GM18861 (cell line): ENCODE results near the gene SNX25.
"Not testable (repeated sequence)": the region's sequence is repeated elsewhere in the genome, so short reads cannot be mapped to it uniquely, and the experiment has no call there.

ENCODE experiments used
- ATAC-seq: cut with Tn5 transposase; IDR thresholded peaks from one replicate; pipeline ENCODE4 v1.9.1; 2021; ENCODE audit not compliant: unreplicated experiment

Gene SNX25

GRCh38 chr4:185339941-185340340 lies 130.5 kb downstream of the SNX25 start:
- no peak for ATAC-seq

DNA sequence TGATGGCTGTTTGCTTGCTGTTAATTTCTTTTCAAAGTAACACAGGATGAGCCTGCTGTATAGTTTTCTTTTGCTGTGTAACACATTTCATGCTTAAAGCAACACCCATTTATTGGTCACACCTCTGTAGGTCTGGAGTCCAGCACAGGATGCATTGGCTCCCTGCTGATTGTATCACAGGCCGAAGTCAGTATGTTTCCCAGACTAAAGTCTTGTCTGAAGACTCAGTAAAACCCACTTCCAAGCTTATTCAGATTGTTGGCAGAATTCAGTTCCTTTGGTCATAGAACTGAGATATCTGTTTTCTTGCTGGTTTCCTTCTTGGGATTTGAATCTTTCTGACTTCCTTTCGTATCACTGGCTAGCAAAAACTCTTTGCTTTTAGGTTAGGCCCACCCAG lies 132.0 kb downstream of the SNX25 start:
- no peak for ATAC-seq

GRCh38 chr4:185341841-185342240 lies 132.4 kb downstream of the SNX25 start:
- ATAC-seq = peak; percentile 35

GRCh38 chr4:185343726-185344581 lies 134.6 kb downstream of the SNX25 start:
- ATAC-seq = no peak

- ATAC-seq = peak; percentile 62
Measured at GRCh38 chr4:185344743-185345538, 135.5 kb downstream of the SNX25 start.

GRCh38 chr4:185346975-185347601 lies 137.7 kb downstream of the SNX25 start:
- ATAC-seq = no peak

DNA sequence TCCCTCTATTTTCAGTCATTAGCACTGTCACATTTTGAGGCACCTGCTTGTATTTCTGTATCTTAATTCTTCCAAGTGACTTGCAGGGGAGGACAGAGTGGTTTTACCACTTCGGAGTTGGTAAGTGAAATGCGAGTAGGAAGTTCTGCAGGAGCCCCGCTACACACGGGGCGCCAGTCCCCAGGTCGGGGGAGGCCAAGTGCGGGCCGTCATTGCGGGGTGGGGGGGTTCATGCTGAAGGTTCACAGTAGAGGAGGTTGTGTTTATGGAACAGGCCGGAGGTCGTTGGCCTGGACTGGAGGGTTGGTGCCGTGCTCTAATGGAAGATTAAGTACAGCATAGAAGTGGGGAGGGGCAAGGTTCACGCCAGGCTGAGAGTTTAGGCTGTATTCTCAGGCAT lies 142.3 kb downstream of the SNX25 start:
- ATAC-seq = no peak

GRCh38 chr4:185352202-185352601 lies 142.8 kb downstream of the SNX25 start:
- no peak for ATAC-seq

DNA sequence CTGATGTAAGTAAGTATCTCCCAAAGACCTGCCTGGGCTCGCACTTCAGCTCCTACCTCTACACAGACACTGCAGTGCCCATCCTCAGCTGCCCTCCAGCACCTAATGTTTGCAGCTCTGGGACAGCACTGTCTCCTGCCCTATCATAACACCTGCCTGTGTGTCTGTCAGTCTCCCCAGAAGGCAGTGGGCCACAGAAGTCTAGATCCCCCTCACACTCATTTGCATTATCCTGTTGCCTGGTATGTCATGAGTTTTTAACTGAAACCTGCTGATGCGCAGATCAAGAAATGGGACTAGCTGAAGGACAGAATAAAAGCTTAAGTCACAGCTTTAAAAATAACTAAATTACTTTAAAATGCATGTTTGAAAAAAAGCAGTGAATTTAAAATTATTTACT lies 143.3 kb downstream of the SNX25 start:
- no peak for ATAC-seq

DNA sequence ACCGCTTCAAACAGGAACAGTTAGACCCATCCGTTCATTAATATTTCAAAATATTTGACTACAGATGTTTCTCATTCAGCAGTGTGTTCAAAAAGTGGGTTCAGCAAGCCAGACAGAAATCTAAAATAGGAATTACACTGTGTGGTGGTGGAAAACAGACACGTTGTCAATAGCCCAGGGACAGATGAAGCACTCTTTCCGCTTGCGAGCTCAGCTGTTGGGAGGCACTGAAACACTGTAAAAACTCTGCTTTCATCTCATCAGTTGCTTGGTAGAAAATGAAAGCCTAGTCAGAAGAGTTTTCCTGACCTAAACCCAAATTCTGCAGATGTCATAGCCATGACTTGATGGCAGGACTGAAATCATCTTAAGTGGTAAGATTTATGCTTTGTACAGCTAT lies 147.8 kb downstream of the SNX25 start:
- no peak for ATAC-seq

DNA sequence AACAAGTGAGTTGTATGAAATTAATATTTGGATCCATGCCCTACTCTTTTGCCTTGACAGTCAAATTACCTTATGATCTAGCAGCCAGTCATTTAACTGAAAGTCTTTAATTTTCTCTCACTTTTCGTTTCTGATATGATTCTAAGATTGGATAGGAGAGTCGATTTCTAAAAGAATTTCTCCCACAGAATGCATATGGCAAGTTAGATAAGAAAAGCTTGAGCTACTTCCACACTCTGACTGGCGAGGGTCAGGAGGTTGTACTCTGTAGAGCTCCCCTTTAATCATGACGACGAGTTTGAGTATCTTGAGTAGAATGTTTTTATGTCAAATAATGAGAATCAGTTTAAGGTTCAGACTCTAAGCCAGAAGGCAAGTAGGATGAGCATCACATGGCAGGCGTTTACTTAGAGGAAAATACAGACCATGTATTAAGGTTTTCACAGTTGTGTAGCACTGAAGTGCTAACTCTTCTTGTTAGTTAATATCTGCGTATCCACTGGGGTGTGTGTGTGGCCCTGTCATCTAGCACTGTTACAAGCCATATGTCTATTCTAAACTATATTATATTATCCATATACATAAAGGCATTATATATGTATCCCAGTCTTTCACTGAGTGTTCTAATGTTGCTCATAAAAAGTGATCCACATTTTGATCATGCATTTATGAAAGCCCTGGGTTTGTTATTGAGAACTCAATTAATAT lies 148.5 kb downstream of the SNX25 start:
- no peak for ATAC-seq

GRCh38 chr4:185358514-185358913 lies 149.1 kb downstream of the SNX25 start:
- no peak for ATAC-seq

GRCh38 chr4:185358959-185359358 lies 149.6 kb downstream of the SNX25 start:
- ATAC-seq = no peak

GRCh38 chr4:185359767-185360446 lies 150.5 kb downstream of the SNX25 start:
- no peak for ATAC-seq

- no peak for ATAC-seq
Measured at GRCh38 chr4:185361872-185362271, 152.5 kb downstream of the SNX25 start.

- not testable (repeated sequence) for ATAC-seq
Measured at GRCh38 chr4:185362570-185362969, 153.2 kb downstream of the SNX25 start.

DNA sequence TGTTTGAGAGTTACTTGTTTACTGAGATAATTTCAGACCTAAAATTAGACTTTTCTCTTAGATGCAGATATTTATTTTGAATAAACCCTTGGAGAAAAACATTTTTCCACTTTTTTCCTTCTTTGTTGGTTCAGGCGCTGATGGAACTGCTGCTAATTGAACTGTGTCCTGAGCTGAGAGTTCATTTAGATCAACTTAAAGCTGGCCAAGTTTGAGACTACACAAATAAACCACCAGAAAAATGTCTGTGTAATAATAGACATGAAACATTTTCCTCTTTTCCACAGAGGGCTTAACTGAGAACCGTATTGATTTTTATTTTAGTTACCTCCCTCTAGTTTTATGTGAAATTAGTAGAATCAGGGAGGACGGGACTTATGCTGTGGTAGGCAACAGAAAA lies 153.9 kb downstream of the SNX25 start:
- ATAC-seq = no peak

GRCh38 chr4:185364886-185365285 lies 155.5 kb downstream of the SNX25 start:
- no peak for ATAC-seq

DNA sequence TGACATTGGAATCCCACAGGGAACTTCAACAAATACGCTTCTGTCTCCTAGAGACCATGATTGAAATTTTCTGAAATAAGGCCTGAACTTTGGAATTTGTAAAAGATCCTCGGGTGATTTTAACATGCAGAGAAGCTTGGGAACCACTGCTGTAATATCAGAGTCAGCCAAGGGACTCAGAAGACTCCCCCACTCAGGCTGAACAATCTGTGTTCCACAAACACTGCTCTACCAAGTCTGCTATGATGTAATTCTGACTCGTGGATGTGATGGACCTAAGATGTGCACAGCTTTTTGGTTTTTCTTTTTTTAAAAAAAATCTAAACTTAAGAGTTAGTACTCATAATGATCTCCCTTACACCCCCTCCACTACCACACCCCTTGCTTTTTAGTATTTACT lies 160.3 kb downstream of the SNX25 start:
- no peak for ATAC-seq

DNA sequence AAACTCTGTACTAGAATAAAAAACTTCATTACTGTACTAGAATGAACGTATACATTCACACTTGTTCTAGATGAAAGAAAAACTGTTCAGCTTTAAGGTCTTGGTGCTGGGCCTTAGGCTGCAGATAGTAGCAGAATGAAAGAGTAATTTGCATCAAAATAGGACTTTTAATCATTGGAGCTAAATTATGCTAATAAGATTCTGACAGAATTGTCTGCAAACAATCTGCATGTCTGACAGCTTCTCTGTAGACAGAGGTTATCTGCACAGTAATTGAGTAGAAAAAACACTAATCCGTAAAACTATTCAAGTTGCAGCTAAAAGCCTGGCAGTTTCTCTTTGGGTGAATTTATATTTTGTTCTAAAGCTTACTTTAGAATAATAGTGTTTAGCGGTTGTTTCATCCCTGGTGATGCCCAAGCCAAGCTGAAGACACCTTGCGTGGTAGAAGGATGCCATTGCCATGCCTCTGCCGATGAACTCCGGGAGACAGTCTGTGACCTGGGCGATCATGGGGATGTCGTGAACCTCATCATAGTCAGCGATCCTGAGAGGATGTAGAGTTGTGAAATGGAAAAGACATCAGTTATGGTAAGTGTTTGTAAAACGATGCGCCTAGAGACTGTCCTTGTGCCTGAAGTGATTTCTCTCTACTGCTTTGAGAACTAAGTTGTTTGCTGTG lies 161.0 kb downstream of the SNX25 start:
- no peak for ATAC-seq
